ENCODE results near the gene KIF2C.

Gene KIF2C

DNA sequence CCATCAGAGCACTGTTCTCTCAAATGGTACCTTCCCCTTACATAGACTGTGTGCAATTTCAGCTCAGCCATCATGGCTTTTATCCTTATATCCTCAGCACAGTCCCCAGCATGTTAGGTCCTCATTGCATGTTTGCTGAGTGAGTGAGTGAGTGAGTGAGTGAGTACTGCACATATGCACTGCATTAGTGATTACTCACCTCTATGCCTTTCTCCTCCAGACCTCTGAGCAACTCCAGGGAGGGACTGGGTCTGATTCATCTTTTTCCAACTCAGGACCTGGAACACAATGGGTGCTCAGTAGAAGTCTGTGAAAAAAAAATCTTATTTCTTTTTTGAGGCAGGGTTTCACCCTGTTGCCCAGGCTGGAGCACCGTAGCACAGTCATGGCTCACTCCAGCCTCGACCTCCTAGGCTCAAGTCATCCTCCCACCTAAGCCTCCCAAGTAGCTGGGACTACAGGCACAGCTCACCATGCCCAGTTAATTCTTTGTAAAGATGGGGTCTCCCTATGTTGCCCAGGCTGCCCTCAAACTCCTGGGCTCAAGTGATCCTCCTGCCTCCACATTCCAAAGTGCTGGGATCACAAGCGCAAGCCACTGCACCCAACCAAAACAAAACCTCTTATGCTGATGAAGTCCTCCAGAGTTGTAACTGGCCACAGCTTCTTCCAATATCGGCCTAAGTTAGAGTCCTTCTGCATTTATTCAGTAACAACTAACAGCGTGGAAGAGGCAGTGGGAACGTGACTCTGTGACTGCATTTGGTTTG is 32.3 kb upstream of the KIF2C start:
- TF ChIP-seq, protein P1, sequence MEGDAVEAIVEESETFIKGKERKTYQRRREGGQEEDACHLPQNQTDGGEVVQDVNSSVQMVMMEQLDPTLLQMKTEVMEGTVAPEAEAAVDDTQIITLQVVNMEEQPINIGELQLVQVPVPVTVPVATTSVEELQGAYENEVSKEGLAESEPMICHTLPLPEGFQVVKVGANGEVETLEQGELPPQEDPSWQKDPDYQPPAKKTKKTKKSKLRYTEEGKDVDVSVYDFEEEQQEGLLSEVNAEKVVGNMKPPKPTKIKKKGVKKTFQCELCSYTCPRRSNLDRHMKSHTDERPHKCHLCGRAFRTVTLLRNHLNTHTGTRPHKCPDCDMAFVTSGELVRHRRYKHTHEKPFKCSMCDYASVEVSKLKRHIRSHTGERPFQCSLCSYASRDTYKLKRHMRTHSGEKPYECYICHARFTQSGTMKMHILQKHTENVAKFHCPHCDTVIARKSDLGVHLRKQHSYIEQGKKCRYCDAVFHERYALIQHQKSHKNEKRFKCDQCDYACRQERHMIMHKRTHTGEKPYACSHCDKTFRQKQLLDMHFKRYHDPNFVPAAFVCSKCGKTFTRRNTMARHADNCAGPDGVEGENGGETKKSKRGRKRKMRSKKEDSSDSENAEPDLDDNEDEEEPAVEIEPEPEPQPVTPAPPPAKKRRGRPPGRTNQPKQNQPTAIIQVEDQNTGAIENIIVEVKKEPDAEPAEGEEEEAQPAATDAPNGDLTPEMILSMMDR (IDR thresholded peaks at IDR 0.05; ENCODE audit: low read depth, low read length, missing control alignments) = no peak
- peak; percentile 59 for DNase-seq (ENCODE audit: low read depth)
- in situ Hi-C loops (cut with HindIII; ENCODE audit: low sequenced_read_pairs) = no loop called here
- no peak overlapping the region for H3K4me3 ChIP-seq (ENCODE audit: low read depth, low read length)

DNA sequence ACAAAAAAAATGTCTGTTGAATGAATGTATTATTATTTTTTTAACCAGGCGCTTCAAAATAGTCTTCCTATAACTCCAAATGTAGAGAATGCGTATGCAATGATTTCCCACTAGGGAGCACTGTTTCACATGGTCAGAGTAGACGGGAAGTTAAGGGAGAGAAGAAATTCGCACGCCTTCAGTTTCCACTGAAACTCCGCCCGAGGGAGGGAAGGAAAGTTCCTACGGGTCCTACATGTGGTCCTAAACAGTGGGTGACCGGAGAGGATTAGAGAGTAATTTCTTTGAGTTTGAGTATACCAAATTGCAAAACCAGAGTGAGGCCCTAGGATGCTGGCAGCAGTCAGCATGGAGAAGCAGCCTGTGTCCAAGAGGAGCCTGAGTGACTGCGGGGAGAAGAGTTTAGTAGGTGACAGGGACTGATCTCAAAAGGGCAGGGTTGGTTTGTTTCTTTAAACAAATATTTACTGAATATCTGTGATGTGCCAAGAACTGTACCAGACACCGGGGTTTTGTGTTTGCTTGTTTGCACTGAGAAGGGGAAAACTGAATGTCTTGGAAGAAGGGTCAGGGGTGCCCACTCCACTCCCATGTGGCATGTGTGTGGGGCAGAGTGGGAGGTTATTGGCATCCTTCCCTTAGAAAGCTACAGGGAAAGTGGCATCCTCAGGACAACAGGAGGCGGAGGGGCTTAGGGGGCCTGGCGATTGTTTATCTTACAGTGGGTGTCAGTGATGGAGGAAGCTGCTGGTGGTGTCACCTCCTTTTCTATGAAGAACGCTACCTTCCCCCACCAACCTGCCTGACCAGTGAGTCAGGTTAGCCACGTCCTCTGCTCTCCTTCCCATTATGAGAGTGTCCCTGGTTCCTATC is 31.4 kb upstream of the KIF2C start:
- no peak overlapping the region for H3K4me3 ChIP-seq (ENCODE audit: low read depth, low read length)
- TF ChIP-seq, protein P1 (IDR thresholded peaks at IDR 0.05; ENCODE audit: low read depth, low read length, missing control alignments) = peak; percentile 50
- DNase-seq (ENCODE audit: low read depth) = no peak
- in situ Hi-C loops (cut with HindIII; ENCODE audit: low sequenced_read_pairs) = no loop called here

DNA sequence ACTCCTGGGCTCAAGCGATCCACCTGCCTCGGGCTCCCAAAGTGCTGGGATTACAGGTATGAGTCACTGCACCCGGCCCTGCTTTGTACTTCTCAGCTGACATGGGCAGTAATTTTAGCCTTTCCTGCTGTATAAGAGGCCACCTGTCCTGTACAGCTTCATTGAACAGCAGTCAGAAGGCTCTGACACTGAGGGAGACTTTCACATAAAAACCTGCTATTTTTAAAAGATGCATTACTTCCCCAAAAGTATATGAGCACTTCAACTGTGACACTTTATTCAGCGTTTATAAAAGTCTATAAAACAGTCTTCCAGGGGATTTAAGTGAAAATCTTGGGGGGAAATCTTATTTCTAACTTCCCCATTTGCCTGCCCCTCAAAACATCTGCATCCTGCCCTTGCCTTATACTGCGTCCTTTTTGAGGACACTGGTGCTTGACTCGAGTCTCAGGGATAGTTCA is 26.3 kb upstream of the KIF2C start:
- in situ Hi-C loops (cut with HindIII; ENCODE audit: low sequenced_read_pairs) = no loop called here
- no peak for DNase-seq (ENCODE audit: low read depth)
- H3K4me3 ChIP-seq (ENCODE audit: low read depth, low read length) = no peak overlapping the region

DNA sequence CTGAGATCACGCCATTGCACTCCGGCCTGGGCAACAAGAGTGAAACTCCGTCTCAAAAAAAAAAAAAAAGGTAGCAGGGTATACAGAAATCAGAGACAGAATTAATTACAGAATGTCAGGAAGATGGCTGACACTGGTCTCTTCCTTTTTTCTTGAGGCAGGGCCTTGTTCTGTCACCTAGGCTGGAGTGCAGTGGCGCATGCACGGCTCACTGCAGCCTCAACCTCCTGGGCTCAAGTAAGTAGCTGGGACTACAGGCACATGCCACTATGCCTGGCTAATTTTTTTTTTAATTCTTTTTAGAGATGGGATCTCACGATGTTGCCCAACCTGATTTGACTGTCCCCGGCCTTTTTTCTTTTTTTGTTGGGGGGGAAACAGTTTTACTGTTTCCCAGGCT is 25.1 kb upstream of the KIF2C start:
- no peak overlapping the region for H3K4me3 ChIP-seq (ENCODE audit: low read depth, low read length)
- in situ Hi-C loops (cut with HindIII; ENCODE audit: low sequenced_read_pairs) = no loop called here
- no peak for DNase-seq (ENCODE audit: low read depth)
- TF ChIP-seq, protein P1 (IDR thresholded peaks at IDR 0.05; ENCODE audit: low read depth, low read length, missing control alignments) = no peak

More for the DNA sequence above, 26.3 kb upstream of the KIF2C start:
- TF ChIP-seq, protein P1 (IDR thresholded peaks at IDR 0.05; ENCODE audit: low read depth, low read length, missing control alignments) = no peak

DNA sequence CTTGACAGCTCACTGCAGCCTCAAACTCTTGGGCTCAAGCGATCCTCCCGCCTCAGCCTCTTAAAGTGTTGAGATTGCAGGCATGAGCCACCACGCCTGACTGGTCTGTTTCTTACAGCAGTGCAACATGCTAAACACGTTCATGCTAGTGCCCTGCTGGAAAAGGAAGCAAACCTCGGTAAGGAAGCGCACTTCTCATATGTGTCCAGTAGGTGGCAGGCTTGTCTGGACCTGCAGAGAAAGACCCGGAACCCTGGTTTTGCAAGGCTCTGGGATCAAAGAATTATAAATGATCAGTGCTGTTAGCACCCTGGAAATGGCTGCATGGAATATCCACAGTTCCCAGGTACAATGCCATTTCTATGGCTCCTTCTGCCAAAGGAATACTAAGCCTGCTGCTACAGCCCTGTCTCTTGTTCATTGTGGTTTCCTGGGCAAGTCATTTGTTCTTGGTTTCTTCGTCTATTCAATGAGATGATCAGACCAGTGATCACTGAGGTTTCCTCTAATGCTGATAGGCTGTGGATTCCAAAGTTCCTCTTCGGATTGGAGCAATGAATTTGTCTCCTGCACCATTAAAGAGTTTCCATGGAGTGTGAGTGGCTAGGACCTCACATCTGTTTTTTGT is 24.6 kb upstream of the KIF2C start:
- in situ Hi-C loops (cut with HindIII; ENCODE audit: low sequenced_read_pairs) = no loop called here
- H3K4me3 ChIP-seq (ENCODE audit: low read depth, low read length) = no peak overlapping the region
- TF ChIP-seq, protein P1 (IDR thresholded peaks at IDR 0.05; ENCODE audit: low read depth, low read length, missing control alignments) = peak; percentile 95
- DNase-seq (ENCODE audit: low read depth) = no peak

DNA sequence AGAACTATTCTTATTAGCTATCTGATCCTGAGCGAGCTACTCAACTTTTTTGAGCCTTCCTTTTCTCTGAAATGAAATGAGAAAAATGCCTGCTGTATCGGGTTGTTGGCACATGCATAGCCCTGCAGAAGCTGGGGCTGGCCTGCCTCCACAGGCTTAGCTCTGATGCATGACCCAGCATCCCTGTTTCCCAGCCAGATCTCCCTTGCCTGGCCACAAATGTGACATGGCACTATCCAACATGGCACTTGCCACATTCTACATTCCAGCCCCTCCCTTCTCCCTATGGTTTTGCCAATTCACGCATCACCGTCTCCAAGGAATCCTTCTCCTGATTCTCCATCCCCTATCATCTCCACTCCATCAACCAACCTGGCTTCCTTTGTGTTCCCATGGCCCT is 22.5 kb upstream of the KIF2C start:
- no peak overlapping the region for H3K4me3 ChIP-seq (ENCODE audit: low read depth, low read length)
- TF ChIP-seq, protein P1 (IDR thresholded peaks at IDR 0.05; ENCODE audit: low read depth, low read length, missing control alignments) = no peak
- DNase-seq (ENCODE audit: low read depth) = no peak
- in situ Hi-C loops (cut with HindIII; ENCODE audit: low sequenced_read_pairs) = no loop called here
